ENCODE measurements around the gene BNIP3. TPM values are rescaled to one million over a fixed set of nuclear protein-coding genes. Genes with fewer than 3 reads are reported as not detected.
A peak's percentile ranks its signal among the peaks of the same experiment; 100 is the strongest.
"Not testable (repeated sequence)": the region's sequence is repeated elsewhere in the genome, so short reads cannot be mapped to it uniquely, and the experiment has no call there.

The BNIP3 gene
- total RNA-seq, 2 donors from 2014 or later = 12.7 to 22.0 TPM

DNA sequence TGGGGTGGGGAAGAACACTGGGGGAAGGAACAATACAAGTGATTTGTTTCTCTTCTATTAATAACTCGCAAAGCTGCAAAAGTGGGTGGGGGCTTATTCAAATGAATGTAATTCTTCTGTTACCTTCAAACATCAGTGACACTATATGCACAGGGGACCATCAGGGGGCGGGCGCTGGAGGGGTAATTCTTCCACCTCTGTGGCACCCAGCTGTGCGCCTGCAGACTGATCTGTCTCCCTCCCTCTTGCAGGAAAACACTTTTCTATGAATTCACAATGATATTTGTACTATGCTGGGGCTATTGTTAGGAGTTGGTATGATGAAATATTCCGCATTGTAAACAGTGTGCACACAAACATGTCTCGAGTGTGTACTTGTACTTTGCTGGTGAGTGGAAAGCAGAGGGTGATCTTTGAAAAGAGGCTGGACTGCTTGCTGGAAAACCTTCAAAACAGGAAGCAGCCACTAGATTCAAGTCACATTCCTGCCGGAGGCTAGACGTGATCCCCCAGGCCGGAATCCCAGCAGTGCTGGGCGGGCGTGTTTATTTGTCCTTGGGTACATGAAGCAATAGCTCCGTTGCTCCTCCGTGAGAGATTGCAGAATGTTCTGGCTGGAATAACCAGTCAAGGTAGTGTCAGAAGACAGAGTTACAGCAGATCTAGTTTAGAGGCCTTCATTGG is 15.8 kb upstream of the BNIP3 start:
- H3K4me3 Mint-ChIP-seq = no peak overlapping the region
- no peak overlapping the region for H3K27ac Mint-ChIP-seq
- ATAC-seq (no peak), DNase-seq (no peak)
- H3K36me3 Mint-ChIP-seq (ENCODE audit: low read depth) = no peaks in the 10 kb centered on the region
- H3K4me1 Mint-ChIP-seq = peaks cover 3% of the 10 kb centered on the region
- no peaks in the 10 kb centered on the region for H3K9me3 ChIP-seq (ENCODE audit: control insufficient read depth, low read length, poor library complexity, severe bottlenecking)
- H3K27me3 Mint-ChIP-seq = peaks cover 12% of the 10 kb centered on the region

- no peak for ATAC-seq
- DNase-seq = no peak
- H3K36me3 Mint-ChIP-seq (ENCODE audit: low read depth) = no peaks in the 10 kb centered on the region
- no peaks in the 10 kb centered on the region for H3K9me3 ChIP-seq (ENCODE audit: control insufficient read depth, low read length, poor library complexity, severe bottlenecking)
- no peak overlapping the region for H3K27ac Mint-ChIP-seq
- no peaks in the 10 kb centered on the region for H3K4me1 Mint-ChIP-seq
- H3K4me3 Mint-ChIP-seq = no peak overlapping the region
- H3K27me3 Mint-ChIP-seq = peaks cover 5% of the 10 kb centered on the region
These were observed 15.0 kb upstream of the BNIP3 start for GRCh38 chr10:131996466-131997365.

DNA sequence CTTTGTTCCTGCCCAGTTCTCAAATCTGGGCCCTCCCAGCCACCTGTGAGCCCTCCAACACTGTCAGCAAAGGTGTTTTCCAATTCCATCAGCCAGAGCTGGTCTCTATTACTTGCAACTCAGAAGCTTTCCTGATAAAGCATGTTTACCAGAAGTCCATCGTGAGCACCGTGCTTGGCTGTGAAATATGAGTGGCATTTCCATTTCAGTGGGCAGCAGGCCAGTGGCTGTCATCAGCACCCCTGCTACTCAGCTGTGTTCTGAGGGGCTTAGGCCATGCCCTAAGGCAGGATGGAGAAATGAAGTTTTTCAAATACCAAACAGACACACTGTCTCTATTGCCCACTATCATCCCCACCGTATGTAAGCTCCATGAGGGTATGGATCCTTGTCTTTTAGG is 12.7 kb upstream of the BNIP3 start:
- Mint-ChIP-seq H3K4me3 (no peak overlapping the region), H3K27ac (no peak overlapping the region), H3K4me1 (no peaks in the 10 kb centered on the region), H3K27me3 (peaks cover 5% of the 10 kb centered on the region), H3K36me3 (ENCODE audit: low read depth) (no peaks in the 10 kb centered on the region)
- DNase-seq (no peak), ATAC-seq (no peak)
- no peaks in the 10 kb centered on the region for H3K9me3 ChIP-seq (ENCODE audit: control insufficient read depth, low read length, poor library complexity, severe bottlenecking)

DNA sequence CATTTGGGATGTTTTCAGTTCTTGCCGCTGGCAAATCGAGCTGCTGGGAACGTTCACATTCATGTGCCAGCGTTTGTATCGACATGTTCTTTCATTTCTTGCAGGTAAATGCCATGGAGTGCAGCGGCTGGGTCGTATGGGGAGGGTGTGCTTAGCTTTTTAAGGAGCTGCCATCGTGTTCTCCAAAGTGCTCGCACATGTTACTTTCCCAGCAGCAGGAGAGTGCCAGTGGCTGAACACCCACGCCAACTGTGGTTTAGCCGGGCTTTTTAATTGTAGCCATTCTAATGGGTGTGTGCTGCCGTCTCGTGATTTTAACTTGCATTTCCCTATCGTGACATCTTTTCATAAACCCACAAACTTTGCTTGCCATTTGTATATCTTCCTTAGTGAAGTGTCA is 11.6 kb upstream of the BNIP3 start:
- H3K9me3 ChIP-seq (ENCODE audit: control insufficient read depth, low read length, poor library complexity, severe bottlenecking) = no peaks in the 10 kb centered on the region
- Mint-ChIP-seq H3K36me3 (ENCODE audit: low read depth) (no peaks in the 10 kb centered on the region), H3K27me3 (peaks cover 5% of the 10 kb centered on the region), H3K27ac (no peak overlapping the region), H3K4me1 (no peaks in the 10 kb centered on the region), H3K4me3 (no peak overlapping the region)
- DNase-seq (no peak), ATAC-seq (no peak)

GRCh38 chr10:131991726-131992125 is 10.0 kb upstream of the BNIP3 start:
- H3K4me3 Mint-ChIP-seq = no peak overlapping the region
- H3K4me1 Mint-ChIP-seq = no peaks in the 10 kb centered on the region
- peaks cover 3% of the 10 kb centered on the region for H3K27me3 Mint-ChIP-seq
- H3K36me3 Mint-ChIP-seq (ENCODE audit: low read depth) = no peaks in the 10 kb centered on the region
- H3K27ac Mint-ChIP-seq = no peak overlapping the region
- DNase-seq = no peak
- H3K9me3 ChIP-seq (ENCODE audit: control insufficient read depth, low read length, poor library complexity, severe bottlenecking) = no peaks in the 10 kb centered on the region
- ATAC-seq = no peak

- H3K36me3 Mint-ChIP-seq (ENCODE audit: low read depth); H3K4me1 Mint-ChIP-seq; H3K27ac Mint-ChIP-seq; ATAC-seq; DNase-seq; H3K27me3 Mint-ChIP-seq; H3K9me3 ChIP-seq (ENCODE audit: control insufficient read depth, low read length, poor library complexity, severe bottlenecking); H3K4me3 Mint-ChIP-seq: not testable (repeated sequence)
These were observed 6.1 kb upstream of the BNIP3 start for GRCh38 chr10:131987786-131988185.

DNA sequence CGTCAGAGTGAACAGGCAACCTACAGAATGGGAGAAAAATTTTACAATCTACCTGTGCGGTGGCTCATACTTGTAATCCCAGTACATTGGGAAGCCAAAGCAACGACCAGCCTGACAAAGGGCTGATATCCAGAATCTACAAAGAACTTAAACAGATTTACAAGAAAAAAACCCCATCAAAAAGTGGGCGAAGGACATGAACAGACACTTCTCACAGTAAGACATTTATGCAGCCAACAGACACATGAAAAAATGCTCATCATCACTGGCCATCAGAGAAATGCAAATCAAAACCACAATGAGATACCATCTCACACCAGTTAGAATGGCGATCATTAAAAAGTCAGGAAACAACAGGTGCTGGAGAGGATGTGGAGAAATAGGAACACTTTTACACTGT is 5.6 kb upstream of the BNIP3 start:
- not testable (repeated sequence) for ATAC-seq; H3K4me1 Mint-ChIP-seq; H3K36me3 Mint-ChIP-seq (ENCODE audit: low read depth); H3K27ac Mint-ChIP-seq; H3K4me3 Mint-ChIP-seq; H3K9me3 ChIP-seq (ENCODE audit: control insufficient read depth, low read length, poor library complexity, severe bottlenecking); DNase-seq; H3K27me3 Mint-ChIP-seq

DNA sequence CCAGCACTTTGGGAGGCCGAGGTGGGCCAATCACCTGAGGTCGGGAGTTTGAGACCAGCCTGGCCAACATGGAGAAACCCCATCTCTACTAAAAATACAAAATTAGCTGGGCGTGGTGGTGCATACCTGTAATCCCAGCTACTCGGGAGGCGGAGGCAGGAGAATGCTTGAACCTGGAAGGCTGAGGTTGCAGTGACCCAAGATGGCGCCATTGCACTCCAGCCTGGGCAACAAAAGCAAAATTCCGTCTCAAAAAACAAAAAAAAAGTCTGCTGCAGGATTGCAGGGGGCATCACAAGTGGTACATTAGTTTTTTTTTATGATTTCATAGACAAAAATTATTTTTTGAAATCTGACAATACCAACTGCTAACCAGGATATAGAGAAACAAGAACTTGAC is 5.1 kb upstream of the BNIP3 start:
- not testable (repeated sequence) for H3K27ac Mint-ChIP-seq; H3K4me3 Mint-ChIP-seq; DNase-seq; H3K27me3 Mint-ChIP-seq; ATAC-seq; H3K9me3 ChIP-seq (ENCODE audit: control insufficient read depth, low read length, poor library complexity, severe bottlenecking); H3K36me3 Mint-ChIP-seq (ENCODE audit: low read depth); H3K4me1 Mint-ChIP-seq

GRCh38 chr10:131983780-131984179 is 2.1 kb upstream of the BNIP3 start:
- Mint-ChIP-seq H3K4me1 (peaks cover 13% of the 10 kb centered on the region), H3K4me3 (no peak overlapping the region), H3K36me3 (ENCODE audit: low read depth) (no peaks in the 10 kb centered on the region), H3K27ac (no peak overlapping the region), H3K27me3 (peaks cover 7% of the 10 kb centered on the region)
- no peak for DNase-seq
- no peak for ATAC-seq
- no peaks in the 10 kb centered on the region for H3K9me3 ChIP-seq (ENCODE audit: control insufficient read depth, low read length, poor library complexity, severe bottlenecking)

GRCh38 chr10:131982796-131983195 is 1.1 kb upstream of the BNIP3 start:
- Mint-ChIP-seq H3K27me3 (peaks cover 7% of the 10 kb centered on the region), H3K27ac (peak overlapping the region; percentile 19), H3K36me3 (ENCODE audit: low read depth) (no peaks in the 10 kb centered on the region), H3K4me1 (peaks cover 17% of the 10 kb centered on the region), H3K4me3 (peak overlapping the region; percentile 73)
- no peak for ATAC-seq
- no peaks in the 10 kb centered on the region for H3K9me3 ChIP-seq (ENCODE audit: control insufficient read depth, low read length, poor library complexity, severe bottlenecking)
- DNase-seq = no peak

GRCh38 chr10:131982185-131982756 is 548 bp upstream of the BNIP3 start:
- H3K9me3 ChIP-seq (ENCODE audit: control insufficient read depth, low read length, poor library complexity, severe bottlenecking) = no peaks in the 10 kb centered on the region
- ATAC-seq (peak; percentile 19), DNase-seq (no peak)
- no peaks in the 10 kb centered on the region for H3K36me3 Mint-ChIP-seq (ENCODE audit: low read depth)
- H3K4me1 Mint-ChIP-seq = peaks cover 18% of the 10 kb centered on the region
- H3K27ac Mint-ChIP-seq = no peak overlapping the region
- H3K27me3 Mint-ChIP-seq = peaks cover 7% of the 10 kb centered on the region
- H3K4me3 Mint-ChIP-seq = peak overlapping the region; percentile 89

DNA sequence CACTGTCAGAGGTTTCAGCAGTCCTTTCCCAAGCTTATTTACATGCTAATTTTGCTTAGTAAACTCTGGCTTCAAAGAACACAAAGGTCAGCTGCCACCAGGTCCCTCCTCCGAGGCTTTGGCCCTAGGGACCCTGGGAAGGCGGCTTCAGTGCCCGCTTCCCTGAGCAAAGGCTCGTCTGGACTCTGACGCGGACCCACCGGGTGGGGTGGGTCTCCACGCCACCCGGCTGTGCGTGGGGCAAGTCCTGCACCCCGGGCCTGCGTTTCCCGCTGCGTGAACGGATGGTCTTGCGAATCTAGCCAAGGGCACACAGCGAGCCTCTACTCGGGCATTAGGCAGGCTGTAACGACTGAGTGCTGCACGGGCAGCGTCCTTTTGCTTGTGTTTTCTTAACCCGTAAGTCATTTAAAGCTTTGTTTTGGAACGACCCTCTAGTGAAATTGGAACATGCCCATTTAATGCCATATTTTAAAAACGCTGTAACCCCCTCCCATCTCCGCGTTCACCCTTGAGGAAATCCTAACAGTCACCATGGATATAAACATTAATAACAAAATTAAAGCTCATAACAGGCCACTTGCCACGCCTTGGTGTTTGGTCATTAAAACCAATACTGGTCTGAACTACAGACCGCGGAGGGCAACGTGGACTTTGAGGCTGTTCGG is 828 bp downstream of the BNIP3 start:
- ATAC-seq (no peak), DNase-seq (no peak)
- Mint-ChIP-seq H3K4me1 (peaks cover 26% of the 10 kb centered on the region), H3K4me3 (peak overlapping the region; percentile 89), H3K36me3 (ENCODE audit: low read depth) (no peaks in the 10 kb centered on the region), H3K27ac (peak overlapping the region; percentile 19), H3K27me3 (peaks cover 5% of the 10 kb centered on the region)
- H3K9me3 ChIP-seq (ENCODE audit: control insufficient read depth, low read length, poor library complexity, severe bottlenecking) = no peaks in the 10 kb centered on the region

DNA sequence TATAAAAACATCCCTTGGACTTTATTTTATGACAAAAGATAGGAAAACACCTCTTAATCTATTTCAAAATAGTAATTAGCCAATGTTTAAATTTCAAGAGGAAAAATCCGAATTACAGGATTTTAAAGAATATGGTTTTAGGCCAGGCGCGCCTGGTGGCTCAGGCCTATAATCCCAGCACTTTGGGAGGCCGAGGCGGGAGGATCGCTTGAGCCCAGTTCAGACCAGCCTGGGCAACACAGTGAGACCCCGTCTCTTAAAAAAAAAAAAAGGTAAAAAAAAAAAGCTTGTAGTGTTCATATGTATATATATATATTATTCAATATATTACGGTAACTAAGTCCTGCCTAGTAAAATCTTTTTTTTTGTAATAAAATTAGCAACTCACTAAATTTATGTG is 1.4 kb downstream of the BNIP3 start:
- peaks cover 32% of the 10 kb centered on the region for H3K4me1 Mint-ChIP-seq
- no peaks in the 10 kb centered on the region for H3K9me3 ChIP-seq (ENCODE audit: control insufficient read depth, low read length, poor library complexity, severe bottlenecking)
- no peaks in the 10 kb centered on the region for H3K36me3 Mint-ChIP-seq (ENCODE audit: low read depth)
- H3K4me3 Mint-ChIP-seq = no peak overlapping the region
- DNase-seq = no peak
- H3K27ac Mint-ChIP-seq = peak overlapping the region; percentile 83
- no peak for ATAC-seq
- H3K27me3 Mint-ChIP-seq = no peaks in the 10 kb centered on the region
